ENCODE measurements around the gene BRWD1.

DNA sequence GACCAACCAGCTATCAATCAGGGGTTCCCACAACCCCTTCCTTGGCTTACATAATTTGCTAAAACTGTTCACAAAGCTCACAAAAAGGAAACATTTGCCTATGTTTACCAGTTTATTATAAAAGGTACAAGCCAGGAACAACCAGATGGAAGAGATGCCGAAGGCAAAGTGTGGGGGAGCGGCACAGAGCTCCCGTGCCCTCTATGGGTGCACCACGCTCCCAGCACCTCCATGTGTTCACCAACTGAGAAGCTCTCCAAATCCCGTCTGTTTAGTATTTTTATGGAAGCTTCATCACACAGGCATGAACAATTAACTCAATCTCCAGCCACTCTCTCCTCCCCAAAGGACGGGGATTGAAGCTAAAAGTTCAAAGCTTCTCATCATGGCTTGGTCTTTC is 163.1 kb downstream of the BRWD1 start:
- TF ChIP-seq, protein P1, sequence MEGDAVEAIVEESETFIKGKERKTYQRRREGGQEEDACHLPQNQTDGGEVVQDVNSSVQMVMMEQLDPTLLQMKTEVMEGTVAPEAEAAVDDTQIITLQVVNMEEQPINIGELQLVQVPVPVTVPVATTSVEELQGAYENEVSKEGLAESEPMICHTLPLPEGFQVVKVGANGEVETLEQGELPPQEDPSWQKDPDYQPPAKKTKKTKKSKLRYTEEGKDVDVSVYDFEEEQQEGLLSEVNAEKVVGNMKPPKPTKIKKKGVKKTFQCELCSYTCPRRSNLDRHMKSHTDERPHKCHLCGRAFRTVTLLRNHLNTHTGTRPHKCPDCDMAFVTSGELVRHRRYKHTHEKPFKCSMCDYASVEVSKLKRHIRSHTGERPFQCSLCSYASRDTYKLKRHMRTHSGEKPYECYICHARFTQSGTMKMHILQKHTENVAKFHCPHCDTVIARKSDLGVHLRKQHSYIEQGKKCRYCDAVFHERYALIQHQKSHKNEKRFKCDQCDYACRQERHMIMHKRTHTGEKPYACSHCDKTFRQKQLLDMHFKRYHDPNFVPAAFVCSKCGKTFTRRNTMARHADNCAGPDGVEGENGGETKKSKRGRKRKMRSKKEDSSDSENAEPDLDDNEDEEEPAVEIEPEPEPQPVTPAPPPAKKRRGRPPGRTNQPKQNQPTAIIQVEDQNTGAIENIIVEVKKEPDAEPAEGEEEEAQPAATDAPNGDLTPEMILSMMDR (IDR thresholded peaks at IDR 0.05), result no peak
- TF ChIP-seq POLR2AphosphoS5 (IDR thresholded peaks at IDR 0.05; ENCODE audit: insufficient read depth in 1 of 2, low read depth in 1 of 2) (no peak), POLR2A (IDR thresholded peaks at IDR 0.05) (no peak)

Measured in vagina (tissue), 2 donors.